Measurements from ENCODE around the gene NCBP2.

- TF ChIP-seq CTCF (IDR thresholded peaks at IDR 0.05), result no peak
- no peak for TF ChIP-seq EZH2 (IDR thresholded peaks at IDR 0.05)
Observed at GRCh38 chr3:196932600-196932999, 9.7 kb downstream of the NCBP2 start.

All from neural progenitor cell (in vitro differentiated cells).